ENCODE measurements around the gene SYP. TPM values are rescaled to one million over a fixed set of nuclear protein-coding genes. Genes with fewer than 3 reads are reported as not detected.
"Not testable (repeated sequence)": the region's sequence is repeated elsewhere in the genome, so short reads cannot be mapped to it uniquely, and the experiment has no call there.

The SYP gene
- total RNA-seq, 1 donor from 2014 or later: 0.27 TPM

DNA sequence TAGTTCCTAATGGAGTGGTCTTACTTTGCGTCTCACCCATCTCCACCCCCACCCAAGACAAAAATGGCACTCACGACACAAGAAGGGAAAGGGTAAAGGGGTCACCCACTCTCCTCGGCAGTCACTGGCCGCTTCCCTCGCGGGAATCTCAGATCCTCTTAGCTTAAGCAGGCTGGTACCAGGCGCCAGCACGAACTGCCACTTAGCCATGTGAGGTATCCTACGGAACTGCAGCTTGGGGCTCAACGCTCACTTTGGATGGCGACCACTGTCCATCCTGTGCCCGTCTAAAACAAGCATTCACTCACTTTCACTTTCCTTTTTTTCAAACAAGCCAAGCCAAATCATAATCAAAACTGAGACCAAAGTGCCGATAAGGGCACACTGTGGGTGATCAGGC is 52.1 kb downstream of the SYP start:
- Mint-ChIP-seq H3K27ac (no peak overlapping the region), H3K27me3 (ENCODE audit: low read depth) (no peaks in the 10 kb centered on the region), H3K9me3 (peaks cover 27% of the 10 kb centered on the region)

DNA sequence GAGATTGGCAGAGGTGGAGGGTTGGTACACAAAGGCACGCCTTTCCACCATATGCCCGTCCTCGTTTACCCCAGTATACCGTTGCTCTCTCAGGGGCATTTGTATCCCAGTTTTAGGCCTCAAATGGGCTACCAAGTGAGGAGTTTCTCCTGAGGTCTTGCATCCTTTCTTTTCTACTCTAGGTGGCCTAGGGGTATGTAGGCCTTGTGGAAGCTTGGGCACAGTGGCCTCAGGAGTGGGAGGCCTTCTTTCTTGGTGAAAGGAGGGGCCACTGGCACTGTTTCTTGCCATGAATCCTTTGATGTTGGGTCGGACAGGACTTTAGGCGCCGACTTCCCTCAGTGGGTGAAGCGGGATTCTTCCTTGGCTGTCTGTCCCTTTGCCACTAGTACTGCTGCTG is 52.7 kb downstream of the SYP start:
- H3K4me1 Mint-ChIP-seq: no peaks in the 10 kb centered on the region
- no peak for DNase-seq (ENCODE audit: low spot score in 2 of 2, unreplicated experiment in 2 of 2)
- H3K27ac Mint-ChIP-seq: no peak overlapping the region
- H3K4me3 Mint-ChIP-seq: no peak overlapping the region
- H3K36me3 Mint-ChIP-seq: peaks cover 16% of the 10 kb centered on the region
- no peaks in the 10 kb centered on the region for H3K27me3 Mint-ChIP-seq (ENCODE audit: low read depth)
- TF ChIP-seq, protein P1, sequence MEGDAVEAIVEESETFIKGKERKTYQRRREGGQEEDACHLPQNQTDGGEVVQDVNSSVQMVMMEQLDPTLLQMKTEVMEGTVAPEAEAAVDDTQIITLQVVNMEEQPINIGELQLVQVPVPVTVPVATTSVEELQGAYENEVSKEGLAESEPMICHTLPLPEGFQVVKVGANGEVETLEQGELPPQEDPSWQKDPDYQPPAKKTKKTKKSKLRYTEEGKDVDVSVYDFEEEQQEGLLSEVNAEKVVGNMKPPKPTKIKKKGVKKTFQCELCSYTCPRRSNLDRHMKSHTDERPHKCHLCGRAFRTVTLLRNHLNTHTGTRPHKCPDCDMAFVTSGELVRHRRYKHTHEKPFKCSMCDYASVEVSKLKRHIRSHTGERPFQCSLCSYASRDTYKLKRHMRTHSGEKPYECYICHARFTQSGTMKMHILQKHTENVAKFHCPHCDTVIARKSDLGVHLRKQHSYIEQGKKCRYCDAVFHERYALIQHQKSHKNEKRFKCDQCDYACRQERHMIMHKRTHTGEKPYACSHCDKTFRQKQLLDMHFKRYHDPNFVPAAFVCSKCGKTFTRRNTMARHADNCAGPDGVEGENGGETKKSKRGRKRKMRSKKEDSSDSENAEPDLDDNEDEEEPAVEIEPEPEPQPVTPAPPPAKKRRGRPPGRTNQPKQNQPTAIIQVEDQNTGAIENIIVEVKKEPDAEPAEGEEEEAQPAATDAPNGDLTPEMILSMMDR (IDR thresholded peaks at IDR 0.05; ENCODE audit: unreplicated experiment): no peak
- H3K9me3 Mint-ChIP-seq: peaks cover 29% of the 10 kb centered on the region

More for the DNA sequence above, 52.1 kb downstream of the SYP start:
- Mint-ChIP-seq H3K36me3 (peaks cover 16% of the 10 kb centered on the region), H3K4me3 (no peak overlapping the region), H3K4me1 (no peaks in the 10 kb centered on the region)
- DNase-seq (ENCODE audit: low spot score in 2 of 2, unreplicated experiment in 2 of 2): no peak
- TF ChIP-seq, protein P1 (IDR thresholded peaks at IDR 0.05; ENCODE audit: unreplicated experiment): no peak

DNA sequence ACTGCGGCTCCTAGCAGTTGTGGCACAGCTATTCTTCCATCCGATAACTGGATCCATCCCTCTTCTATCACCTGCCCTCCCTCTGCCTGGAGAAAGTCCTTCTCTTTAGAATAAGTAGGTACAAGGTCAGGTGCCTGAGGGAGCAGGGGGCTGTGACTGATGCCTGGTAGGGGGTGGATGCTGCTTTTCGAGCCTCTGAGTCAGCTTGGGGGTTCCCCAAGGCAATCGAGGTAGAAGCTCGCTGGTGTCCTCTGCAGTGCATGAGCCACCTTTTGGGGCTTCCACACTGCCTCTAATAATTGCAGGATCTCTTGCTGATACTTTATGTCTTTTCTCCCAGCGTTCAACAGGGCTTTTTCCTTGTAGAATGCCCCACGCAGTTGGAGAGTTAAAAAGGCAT is 56.8 kb downstream of the SYP start:
- Mint-ChIP-seq H3K36me3 (peaks cover 34% of the 10 kb centered on the region), H3K9me3 (peaks cover 41% of the 10 kb centered on the region)
- not testable (repeated sequence) for H3K27me3 Mint-ChIP-seq (ENCODE audit: low read depth); H3K4me3 Mint-ChIP-seq; H3K4me1 Mint-ChIP-seq; DNase-seq (ENCODE audit: low spot score in 2 of 2, unreplicated experiment in 2 of 2); H3K27ac Mint-ChIP-seq

DNA sequence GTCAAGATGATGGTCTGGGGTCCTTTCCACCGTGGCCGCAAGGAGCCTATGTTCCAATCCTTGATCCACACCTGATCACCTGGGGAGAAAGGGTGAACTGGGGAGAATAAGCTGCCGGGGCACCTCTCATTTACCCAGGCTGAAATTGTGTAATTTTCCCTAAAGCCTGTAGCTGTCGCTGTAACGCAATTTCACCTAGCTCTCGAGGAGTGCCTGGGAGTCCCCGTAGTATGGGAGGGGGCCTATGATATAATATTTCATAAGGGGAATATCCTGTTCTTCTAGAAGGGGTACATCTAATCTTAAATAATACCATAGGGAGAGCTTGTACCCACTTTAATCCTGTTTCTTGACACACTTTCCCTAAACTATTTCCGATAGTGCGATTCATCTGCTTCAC is 57.7 kb downstream of the SYP start:
- not testable (repeated sequence) for H3K4me1 Mint-ChIP-seq; H3K27ac Mint-ChIP-seq; H3K4me3 Mint-ChIP-seq; H3K27me3 Mint-ChIP-seq (ENCODE audit: low read depth); DNase-seq (ENCODE audit: low spot score in 2 of 2, unreplicated experiment in 2 of 2)
- peaks cover 31% of the 10 kb centered on the region for H3K36me3 Mint-ChIP-seq
- peaks cover 38% of the 10 kb centered on the region for H3K9me3 Mint-ChIP-seq

DNA sequence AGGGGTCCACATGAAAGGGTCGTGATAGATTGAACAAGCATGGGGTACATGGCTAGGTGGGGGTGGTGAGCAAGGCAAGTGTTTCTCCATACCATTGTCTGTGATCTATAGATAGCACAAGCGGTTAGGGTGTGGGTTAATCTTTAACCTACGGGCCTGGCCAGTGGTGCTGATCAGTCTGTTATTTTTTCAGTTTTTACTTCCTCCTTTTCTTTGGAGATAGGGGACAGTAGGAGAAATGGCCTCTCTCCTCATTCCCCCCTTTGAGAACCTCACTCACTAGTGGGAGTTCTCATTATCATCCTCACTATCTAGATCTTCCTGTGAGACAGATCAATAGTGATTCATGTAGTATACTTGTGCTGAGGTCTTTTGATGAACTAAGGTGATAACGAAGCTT is 60.3 kb downstream of the SYP start:
- Mint-ChIP-seq H3K36me3 (peaks cover 36% of the 10 kb centered on the region), H3K27me3 (ENCODE audit: low read depth) (no peaks in the 10 kb centered on the region), H3K4me1 (no peaks in the 10 kb centered on the region), H3K27ac (no peak overlapping the region), H3K4me3 (no peak overlapping the region), H3K9me3 (peaks cover 43% of the 10 kb centered on the region)
- no peak for DNase-seq (ENCODE audit: low spot score in 2 of 2, unreplicated experiment in 2 of 2)
- TF ChIP-seq, protein P1 (IDR thresholded peaks at IDR 0.05; ENCODE audit: unreplicated experiment): no peak

Other genes with a start within 250 kb of the SYP start
- 64.4 to 66.0 TPM (median 64.5 TPM) in 3 replicates for gene OTUD5, start 242.6 kb downstream of the SYP start, total RNA-seq
- gene KCND1, start 228.3 kb downstream of the SYP start, total RNA-seq: 5.1 to 6.1 TPM (median 5.6 TPM) in 3 replicates
- 64.4 to 69.7 TPM (median 68.4 TPM) in 3 replicates for gene GRIPAP1, start 197.9 kb downstream of the SYP start, total RNA-seq
- gene TFE3, start 156.8 kb downstream of the SYP start, total RNA-seq: 52.5 to 54.2 TPM (median 53.2 TPM) in 3 replicates
- 33.5 to 35.1 TPM (median 33.7 TPM) in 3 replicates for gene CCDC120, start 141.2 kb downstream of the SYP start, total RNA-seq
- gene PRAF2, start 126.2 kb downstream of the SYP start, total RNA-seq: 30.5 to 32.0 TPM (median 31.7 TPM) in 3 replicates
- 48.6 to 59.9 TPM (median 53.2 TPM) in 3 replicates for gene WDR45, start 120.3 kb downstream of the SYP start, total RNA-seq
- gene GPKOW, start 76.5 kb downstream of the SYP start, total RNA-seq: 16.4 to 18.2 TPM (median 17.2 TPM) in 3 replicates
- gene MAGIX, start 37.4 kb downstream of the SYP start, total RNA-seq: 6.3 to 7.1 TPM (median 6.4 TPM) in 3 replicates
- gene PLP2, start 28.3 kb downstream of the SYP start, total RNA-seq: 37.5 to 38.1 TPM (median 37.8 TPM) in 3 replicates
- 11.9 to 13.5 TPM (median 13.4 TPM) in 3 replicates for gene PRICKLE3, start 13.8 kb downstream of the SYP start, total RNA-seq
- 0.32 to 0.75 TPM (median 0.47 TPM) in 3 replicates for gene CACNA1F, start 33.1 kb upstream of the SYP start, total RNA-seq
- gene CCDC22, start 35.3 kb upstream of the SYP start, total RNA-seq: 15.4 to 17.5 TPM (median 15.7 TPM) in 3 replicates
- gene FOXP3, start 64.5 kb upstream of the SYP start, total RNA-seq: 0.27 to 0.34 TPM (median 0.32 TPM) in 3 replicates
- gene PPP1R3F, start 69.6 kb upstream of the SYP start, total RNA-seq: 8.9 to 11.4 TPM (median 9.6 TPM) in 3 replicates
- not detected in 3 replicates for gene GAGE10, start 103.5 kb upstream of the SYP start, total RNA-seq
- gene GAGE12J, start 121.8 kb upstream of the SYP start, total RNA-seq: not detected in 3 replicates
- not detected in 3 replicates for gene GAGE13, start 131.4 kb upstream of the SYP start, total RNA-seq

All from mesothelial cell of epicardium (in vitro differentiated cells).